GM06990 (cell line): ENCODE measurements around the gene STRN.
"Not testable (repeated sequence)": the region's sequence is repeated elsewhere in the genome, so short reads cannot be mapped to it uniquely, and the experiment has no call there.

Source experiments
- DNase-seq: peaks from one replicate; pipeline ENCODE4 v3.0.0-alpha.2; 2011; ENCODE audit not compliant: insufficient read length; ENCODE audit errors: extremely low read depth
- H3K27me3 ChIP-seq: replicated peaks from 2 replicates; pipeline ENCODE4 v1.6.0; 2011; ENCODE audit warnings: low read length; ENCODE audit not compliant: control insufficient read depth, insufficient read depth
- H3K36me3 ChIP-seq: 2 replicates; pipeline ENCODE4 v1.5.1; 2011; ENCODE audit warnings: low read length; ENCODE audit not compliant: control insufficient read depth, insufficient read depth
- H3K4me3 ChIP-seq: replicated peaks from 2 replicates; pipeline ENCODE4 v1.5.1; 2011; ENCODE audit warnings: low read depth, mild to moderate bottlenecking, control low read depth, low read length
- TF ChIP-seq, protein P1 (sequence below): IDR thresholded peaks from 2 replicates; pipeline ENCODE4 v1.5.1; 2011; ENCODE audit warnings: low read length, control low read depth, mild to moderate bottlenecking, inconsistent platforms; ENCODE audit not compliant: insufficient read depth, poor library complexity, severe bottlenecking

Gene STRN

DNA sequence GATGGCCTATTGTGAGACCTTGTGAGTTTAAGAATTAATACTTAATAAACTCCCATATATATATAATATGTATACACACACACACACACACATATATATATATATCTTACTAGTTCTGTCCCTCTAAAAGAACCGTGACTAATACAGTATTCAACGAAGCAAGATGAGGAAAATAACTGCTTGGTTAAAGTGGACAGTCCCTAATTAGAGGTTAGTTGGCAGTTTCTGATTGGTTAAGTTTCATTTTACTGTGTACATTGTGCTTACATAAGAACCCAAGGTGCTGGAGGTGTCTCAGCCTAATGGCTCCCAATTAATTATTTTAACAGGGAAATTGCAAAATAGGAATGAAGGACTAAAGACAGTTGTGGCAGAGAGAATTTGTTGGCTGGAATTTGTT is 132.1 kb downstream of the STRN start:
- DNase-seq: no peak
- Histone ChIP-seq H3K36me3 (no peaks in the 10 kb centered on the region), H3K4me3 (no peak overlapping the region), H3K27me3 (no peaks in the 10 kb centered on the region)
- TF ChIP-seq, protein P1, sequence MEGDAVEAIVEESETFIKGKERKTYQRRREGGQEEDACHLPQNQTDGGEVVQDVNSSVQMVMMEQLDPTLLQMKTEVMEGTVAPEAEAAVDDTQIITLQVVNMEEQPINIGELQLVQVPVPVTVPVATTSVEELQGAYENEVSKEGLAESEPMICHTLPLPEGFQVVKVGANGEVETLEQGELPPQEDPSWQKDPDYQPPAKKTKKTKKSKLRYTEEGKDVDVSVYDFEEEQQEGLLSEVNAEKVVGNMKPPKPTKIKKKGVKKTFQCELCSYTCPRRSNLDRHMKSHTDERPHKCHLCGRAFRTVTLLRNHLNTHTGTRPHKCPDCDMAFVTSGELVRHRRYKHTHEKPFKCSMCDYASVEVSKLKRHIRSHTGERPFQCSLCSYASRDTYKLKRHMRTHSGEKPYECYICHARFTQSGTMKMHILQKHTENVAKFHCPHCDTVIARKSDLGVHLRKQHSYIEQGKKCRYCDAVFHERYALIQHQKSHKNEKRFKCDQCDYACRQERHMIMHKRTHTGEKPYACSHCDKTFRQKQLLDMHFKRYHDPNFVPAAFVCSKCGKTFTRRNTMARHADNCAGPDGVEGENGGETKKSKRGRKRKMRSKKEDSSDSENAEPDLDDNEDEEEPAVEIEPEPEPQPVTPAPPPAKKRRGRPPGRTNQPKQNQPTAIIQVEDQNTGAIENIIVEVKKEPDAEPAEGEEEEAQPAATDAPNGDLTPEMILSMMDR: no peak

DNA sequence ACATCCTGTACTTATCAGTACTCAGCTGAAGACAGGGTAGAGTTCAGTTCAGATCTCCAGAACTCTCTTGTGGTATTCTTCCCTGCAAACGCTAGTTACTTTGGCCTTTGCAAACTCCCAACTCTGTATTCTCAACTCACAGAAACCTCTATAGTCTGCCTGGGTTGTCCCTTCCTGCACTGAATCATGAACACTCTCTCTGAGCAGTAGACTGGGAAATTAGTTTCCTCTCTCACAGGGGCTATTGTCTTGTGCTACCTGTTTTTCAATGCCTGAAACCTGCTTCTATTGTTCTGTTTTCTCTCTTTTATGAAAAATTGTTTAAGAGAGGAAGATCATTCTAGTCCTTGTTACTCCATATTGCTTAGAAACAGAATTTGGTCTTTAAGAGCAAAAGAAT is 135.2 kb downstream of the STRN start:
- TF ChIP-seq, protein P1: no peak
- Histone ChIP-seq H3K4me3 (no peak overlapping the region), H3K36me3 (no peaks in the 10 kb centered on the region), H3K27me3 (no peaks in the 10 kb centered on the region)
- no peak for DNase-seq

DNA sequence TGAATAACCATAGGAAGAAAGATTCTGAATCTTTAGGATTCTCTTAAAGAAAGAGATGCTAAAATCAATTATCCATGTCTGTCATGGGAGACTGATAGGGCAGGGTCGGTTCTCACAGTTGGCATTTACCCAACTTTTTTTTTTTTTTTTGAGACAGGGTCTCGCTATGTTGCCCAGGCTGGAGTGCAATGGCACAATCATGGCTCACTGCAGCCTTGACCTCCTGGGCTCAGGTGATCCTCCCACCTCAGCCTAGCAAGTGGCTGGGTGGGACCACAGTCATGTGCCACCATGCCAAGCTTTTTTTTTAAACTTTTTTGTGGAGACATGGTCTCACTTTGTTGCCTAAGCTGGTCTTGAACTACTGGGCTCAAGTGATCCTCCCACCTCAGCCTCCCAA is 141.7 kb downstream of the STRN start:
- H3K4me3 ChIP-seq, H3K27me3 ChIP-seq, H3K36me3 ChIP-seq, DNase-seq: not testable (repeated sequence)

DNA sequence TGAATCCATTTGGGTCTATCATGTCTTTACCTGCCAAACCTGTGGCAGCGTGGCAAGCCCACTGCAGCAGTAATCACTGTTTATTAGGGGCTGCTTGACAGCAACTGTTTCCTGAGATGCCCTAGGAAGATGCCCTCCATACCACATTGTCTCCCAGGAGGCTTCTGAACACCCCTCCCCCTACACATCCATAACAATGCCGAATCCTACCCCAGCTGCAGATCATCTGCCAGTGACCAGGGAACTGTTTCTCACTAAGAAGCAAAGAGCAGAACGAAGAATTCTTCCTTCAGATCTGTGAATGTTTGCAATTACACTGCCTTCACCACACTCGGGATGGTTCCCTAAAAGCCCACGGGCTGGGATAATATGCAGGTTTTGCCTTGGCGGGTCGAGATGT is 142.1 kb downstream of the STRN start:
- DNase-seq: no peak
- H3K27me3 ChIP-seq: no peaks in the 10 kb centered on the region
- H3K36me3 ChIP-seq: no peaks in the 10 kb centered on the region
- TF ChIP-seq, protein P1: no peak
- H3K4me3 ChIP-seq: no peak overlapping the region

DNA sequence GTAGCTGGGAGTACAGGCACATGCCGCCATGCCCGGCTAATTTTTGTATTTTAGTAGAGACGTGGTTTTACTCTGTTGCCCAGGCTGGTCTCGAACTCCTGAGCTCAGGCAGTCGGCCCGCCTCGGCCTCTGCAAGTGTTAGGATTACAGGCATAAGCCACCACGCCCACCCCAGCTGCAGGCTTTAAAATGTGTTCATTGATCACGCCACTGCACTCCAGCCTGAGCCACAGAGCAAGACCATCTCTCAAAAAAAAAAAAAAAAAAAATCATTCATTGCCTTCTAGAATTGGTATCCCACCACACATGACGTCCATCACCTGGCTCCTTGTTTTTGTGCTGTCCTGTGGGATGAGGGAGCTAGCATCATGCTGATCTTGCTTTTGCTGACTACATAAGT is 142.5 kb downstream of the STRN start:
- Histone ChIP-seq H3K4me3 (no peak overlapping the region), H3K27me3 (no peaks in the 10 kb centered on the region), H3K36me3 (no peaks in the 10 kb centered on the region)
- TF ChIP-seq, protein P1: no peak
- DNase-seq: no peak

DNA sequence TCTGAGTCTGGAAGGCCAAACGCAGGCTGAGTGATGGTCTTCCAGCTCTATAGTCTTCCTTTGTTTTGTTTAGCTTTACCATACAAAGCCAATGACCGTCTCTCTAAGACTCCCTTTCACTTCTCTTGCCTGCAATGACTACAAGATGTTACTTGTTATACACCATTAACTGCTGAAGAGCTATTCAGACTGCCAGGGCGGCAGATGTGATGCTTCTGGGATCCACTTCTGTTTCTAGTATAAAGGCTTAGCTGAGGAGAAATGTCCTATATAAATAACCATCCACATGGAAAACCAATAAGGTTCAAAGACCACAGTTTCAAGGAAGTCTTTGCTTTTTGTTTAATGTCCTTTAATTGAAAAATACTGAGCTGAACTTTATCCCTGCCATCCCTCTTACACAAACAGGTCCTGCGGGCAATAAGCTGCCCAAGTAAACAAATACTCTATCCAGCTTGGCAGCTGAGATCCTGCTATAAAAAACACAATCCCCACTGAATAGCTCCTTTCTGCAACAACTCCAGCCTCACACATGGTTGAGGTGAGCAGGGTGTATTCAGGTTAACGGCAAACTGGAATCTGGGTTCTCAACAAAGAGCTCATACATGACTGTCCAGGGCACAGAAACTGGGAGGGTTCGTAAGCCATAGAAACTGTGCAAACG is 145.3 kb downstream of the STRN start:
- Histone ChIP-seq H3K27me3 (no peaks in the 10 kb centered on the region), H3K36me3 (no peaks in the 10 kb centered on the region), H3K4me3 (no peak overlapping the region)
- DNase-seq: no peak
- TF ChIP-seq, protein P1: no peak
